ENCODE data around the gene PLEKHM3.

- no peak for TF ChIP-seq EGR1 (IDR thresholded peaks at IDR 0.05; ENCODE audit: low read depth in 2 of 2)
- no peak for TF ChIP-seq GABPA (IDR thresholded peaks at IDR 0.05 in 1 of 2, conservative IDR thresholded peaks at IDR 0.05 in 1 of 2)
- TF ChIP-seq, protein P1, sequence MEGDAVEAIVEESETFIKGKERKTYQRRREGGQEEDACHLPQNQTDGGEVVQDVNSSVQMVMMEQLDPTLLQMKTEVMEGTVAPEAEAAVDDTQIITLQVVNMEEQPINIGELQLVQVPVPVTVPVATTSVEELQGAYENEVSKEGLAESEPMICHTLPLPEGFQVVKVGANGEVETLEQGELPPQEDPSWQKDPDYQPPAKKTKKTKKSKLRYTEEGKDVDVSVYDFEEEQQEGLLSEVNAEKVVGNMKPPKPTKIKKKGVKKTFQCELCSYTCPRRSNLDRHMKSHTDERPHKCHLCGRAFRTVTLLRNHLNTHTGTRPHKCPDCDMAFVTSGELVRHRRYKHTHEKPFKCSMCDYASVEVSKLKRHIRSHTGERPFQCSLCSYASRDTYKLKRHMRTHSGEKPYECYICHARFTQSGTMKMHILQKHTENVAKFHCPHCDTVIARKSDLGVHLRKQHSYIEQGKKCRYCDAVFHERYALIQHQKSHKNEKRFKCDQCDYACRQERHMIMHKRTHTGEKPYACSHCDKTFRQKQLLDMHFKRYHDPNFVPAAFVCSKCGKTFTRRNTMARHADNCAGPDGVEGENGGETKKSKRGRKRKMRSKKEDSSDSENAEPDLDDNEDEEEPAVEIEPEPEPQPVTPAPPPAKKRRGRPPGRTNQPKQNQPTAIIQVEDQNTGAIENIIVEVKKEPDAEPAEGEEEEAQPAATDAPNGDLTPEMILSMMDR (IDR thresholded peaks at IDR 0.05; ENCODE audit: low read depth, low read length, missing input control), result no peak
- no peak for TF ChIP-seq ATF3 (IDR thresholded peaks at IDR 0.05)
- no peak for TF ChIP-seq JUND (IDR thresholded peaks at IDR 0.05)
- TF ChIP-seq SP1 (IDR thresholded peaks at IDR 0.05), result no peak
- TF ChIP-seq, protein P2, sequence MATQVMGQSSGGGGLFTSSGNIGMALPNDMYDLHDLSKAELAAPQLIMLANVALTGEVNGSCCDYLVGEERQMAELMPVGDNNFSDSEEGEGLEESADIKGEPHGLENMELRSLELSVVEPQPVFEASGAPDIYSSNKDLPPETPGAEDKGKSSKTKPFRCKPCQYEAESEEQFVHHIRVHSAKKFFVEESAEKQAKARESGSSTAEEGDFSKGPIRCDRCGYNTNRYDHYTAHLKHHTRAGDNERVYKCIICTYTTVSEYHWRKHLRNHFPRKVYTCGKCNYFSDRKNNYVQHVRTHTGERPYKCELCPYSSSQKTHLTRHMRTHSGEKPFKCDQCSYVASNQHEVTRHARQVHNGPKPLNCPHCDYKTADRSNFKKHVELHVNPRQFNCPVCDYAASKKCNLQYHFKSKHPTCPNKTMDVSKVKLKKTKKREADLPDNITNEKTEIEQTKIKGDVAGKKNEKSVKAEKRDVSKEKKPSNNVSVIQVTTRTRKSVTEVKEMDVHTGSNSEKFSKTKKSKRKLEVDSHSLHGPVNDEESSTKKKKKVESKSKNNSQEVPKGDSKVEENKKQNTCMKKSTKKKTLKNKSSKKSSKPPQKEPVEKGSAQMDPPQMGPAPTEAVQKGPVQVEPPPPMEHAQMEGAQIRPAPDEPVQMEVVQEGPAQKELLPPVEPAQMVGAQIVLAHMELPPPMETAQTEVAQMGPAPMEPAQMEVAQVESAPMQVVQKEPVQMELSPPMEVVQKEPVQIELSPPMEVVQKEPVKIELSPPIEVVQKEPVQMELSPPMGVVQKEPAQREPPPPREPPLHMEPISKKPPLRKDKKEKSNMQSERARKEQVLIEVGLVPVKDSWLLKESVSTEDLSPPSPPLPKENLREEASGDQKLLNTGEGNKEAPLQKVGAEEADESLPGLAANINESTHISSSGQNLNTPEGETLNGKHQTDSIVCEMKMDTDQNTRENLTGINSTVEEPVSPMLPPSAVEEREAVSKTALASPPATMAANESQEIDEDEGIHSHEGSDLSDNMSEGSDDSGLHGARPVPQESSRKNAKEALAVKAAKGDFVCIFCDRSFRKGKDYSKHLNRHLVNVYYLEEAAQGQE (IDR thresholded peaks at IDR 0.05), result no peak
- no peak for TF ChIP-seq YY1 (IDR thresholded peaks at IDR 0.05)
Measured at GRCh38 chr2:207969249-207969648, 56.1 kb downstream of the PLEKHM3 start.

All from liver (tissue), 3 donors.